HG02840 (cell line): Measurements from ENCODE around the gene IGFL1.
"Not testable (repeated sequence)": the region's sequence is repeated elsewhere in the genome, so short reads cannot be mapped to it uniquely, and the experiment has no call there.

Experiments
- ATAC-seq: cut with Tn5 transposase; IDR thresholded peaks from one replicate; pipeline ENCODE4 v1.9.1; 2021; ENCODE audit warnings: mild to moderate bottlenecking, moderate library complexity, moderate number of reproducible peaks; ENCODE audit not compliant: unreplicated experiment, low FRiP score

The IGFL1 gene

DNA sequence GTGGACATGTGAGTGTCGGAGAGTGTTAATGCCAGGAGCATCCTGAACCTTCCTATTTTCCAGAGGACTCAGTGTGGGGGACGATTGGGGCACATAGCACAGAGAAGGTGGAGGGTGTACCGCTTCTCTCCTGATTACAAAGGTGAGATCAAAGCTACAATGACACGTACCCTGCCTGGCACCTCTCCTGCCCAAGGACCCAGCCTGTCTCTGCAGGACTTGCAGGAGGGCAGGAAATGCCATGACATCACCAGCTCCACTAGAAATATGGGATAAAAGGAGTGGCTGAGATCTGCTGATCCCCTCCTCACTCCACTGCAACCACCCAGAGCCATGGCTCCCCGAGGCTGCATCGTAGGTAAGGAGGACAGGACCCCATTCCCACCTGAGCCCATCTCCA is at the start of gene IGFL1:
Gene IGFL1 (plus strand): TSS at position 301 of the 400 bp plus-strand sequence. CDS start 33 bp downstream, at position 334.
- ATAC-seq = no peak

GRCh38 chr19:46180701-46181387 is 48.7 kb upstream of the IGFL1 start:
- no peak for ATAC-seq

DNA sequence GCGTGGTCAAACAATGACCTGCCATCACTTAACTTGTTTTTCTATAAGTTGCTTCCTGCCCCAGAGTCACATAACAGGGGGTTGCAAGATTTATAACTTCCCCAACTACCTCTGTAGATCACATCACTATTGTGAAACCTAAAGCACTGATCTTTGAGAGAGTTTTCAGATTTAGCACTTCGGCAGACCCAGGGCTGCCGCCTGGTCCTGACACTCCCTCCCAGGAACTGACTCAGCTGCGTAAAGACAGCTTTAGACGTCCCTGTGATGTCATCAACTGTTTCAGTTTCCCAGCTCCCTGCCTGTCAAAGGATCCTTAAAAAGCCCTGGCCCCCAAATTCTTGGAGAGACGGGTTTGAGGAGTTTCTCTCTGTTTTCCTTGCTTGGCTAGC is 48.2 kb upstream of the IGFL1 start:
- no peak for ATAC-seq

- no peak for ATAC-seq
These were observed 47.1 kb upstream of the IGFL1 start for GRCh38 chr19:46182476-46182875.

- not testable (repeated sequence) for ATAC-seq
These were observed 44.5 kb upstream of the IGFL1 start for GRCh38 chr19:46184775-46185710.

GRCh38 chr19:46186101-46186716 is 43.3 kb upstream of the IGFL1 start:
- ATAC-seq = no peak

- ATAC-seq = no peak
These were observed 42.8 kb upstream of the IGFL1 start for GRCh38 chr19:46186717-46187101.

DNA sequence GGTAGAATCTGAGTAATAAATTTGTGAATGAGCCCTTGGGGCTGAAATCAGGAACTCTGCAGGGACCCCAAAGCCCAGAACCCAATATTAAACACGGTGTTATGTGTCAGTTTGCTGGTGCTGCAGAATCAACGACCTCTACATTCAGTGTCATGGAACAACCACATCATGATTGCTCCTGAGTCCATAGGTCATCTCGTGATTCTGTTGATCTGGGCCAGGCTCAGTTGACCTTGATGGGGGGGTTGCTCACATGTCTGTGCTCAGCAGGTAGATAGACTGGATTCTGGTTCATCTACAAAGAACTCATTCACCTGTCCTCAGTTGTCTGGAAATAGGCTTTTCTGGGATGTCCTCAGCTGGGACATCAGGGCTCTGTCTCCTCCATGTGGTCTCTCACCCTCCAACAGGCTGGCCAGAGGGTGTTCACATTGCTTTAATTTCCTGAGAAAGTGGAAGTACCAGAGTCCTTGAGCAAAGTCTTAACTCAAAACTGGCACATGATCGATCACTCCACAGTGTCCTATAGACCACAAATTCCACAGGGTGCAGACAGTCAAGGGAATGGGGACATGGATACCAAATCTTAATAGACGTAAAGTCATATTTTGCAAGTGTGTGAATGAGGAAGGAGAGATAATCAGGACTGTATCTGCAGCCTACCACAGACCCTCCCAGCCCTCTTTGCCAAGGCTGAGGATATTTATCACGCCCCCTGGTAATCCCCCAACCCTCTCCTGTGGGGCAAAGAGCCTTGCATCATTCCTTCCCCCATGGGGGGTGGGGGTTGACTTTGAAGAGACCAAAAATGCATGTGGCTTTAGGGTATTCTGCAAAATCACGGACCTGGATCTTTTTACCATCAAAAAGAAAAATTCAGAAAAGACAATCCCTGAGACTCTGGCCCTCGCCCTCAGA is 39.3 kb upstream of the IGFL1 start:
- ATAC-seq = no peak

DNA sequence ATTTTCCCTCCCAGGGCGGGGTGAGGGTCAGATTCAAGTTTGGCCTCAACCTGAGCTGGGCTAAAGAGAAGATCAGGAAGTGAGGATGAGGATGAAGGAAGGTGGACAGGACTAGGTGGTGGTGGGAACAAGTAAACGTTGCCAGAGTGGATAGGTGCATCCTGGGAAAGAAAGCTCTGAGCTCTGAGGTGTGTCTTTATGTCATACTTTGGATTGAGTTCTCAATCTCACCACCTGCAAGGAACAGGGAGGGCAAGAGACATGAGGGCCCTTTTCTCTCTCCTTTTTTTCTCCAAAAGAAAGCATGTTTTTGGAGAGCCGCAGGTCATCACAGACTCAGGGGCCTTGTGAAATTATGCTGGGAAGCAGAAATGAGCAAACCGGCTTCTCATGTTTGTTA is 38.2 kb upstream of the IGFL1 start:
- no peak for ATAC-seq

- no peak for ATAC-seq
These were observed 37.6 kb upstream of the IGFL1 start for GRCh38 chr19:46191972-46192371.

- not testable (repeated sequence) for ATAC-seq
These were observed 36.9 kb upstream of the IGFL1 start for GRCh38 chr19:46192626-46192991.

DNA sequence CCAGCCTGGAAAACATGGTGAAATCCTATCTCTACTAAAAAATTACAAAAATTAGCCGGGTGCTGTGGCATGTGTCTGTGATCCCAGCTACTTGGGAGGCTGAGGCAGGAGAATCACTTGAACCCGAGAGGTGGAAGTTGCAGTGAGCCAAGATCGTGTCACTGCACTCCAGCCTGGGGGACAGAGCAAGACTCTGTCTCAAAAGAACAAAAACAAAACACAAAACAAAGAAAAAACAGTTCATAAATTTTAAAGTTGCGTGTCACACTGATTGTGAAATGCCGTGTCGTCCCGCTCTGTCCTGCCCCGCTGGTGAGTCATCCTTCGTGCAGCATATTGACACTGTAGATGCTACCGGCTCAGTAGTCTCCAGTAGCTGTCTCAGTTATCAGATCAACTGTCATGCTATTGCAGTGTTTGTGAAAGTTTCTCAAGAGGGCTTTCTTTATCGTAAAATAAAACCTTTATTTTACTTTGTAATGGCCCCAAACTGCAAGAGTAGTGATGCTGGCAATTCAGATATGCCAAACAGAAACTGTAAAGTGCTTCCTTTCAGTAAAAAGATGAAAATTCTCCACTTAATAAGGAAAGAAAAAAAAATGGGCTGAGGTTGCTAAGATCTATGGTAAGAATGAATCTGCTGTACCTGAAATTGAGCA is 36.4 kb upstream of the IGFL1 start:
- ATAC-seq = no peak

- no peak for ATAC-seq
These were observed 35.9 kb upstream of the IGFL1 start for GRCh38 chr19:46193678-46194077.

- no peak for ATAC-seq
These were observed 34.4 kb upstream of the IGFL1 start for GRCh38 chr19:46195104-46195503.

DNA sequence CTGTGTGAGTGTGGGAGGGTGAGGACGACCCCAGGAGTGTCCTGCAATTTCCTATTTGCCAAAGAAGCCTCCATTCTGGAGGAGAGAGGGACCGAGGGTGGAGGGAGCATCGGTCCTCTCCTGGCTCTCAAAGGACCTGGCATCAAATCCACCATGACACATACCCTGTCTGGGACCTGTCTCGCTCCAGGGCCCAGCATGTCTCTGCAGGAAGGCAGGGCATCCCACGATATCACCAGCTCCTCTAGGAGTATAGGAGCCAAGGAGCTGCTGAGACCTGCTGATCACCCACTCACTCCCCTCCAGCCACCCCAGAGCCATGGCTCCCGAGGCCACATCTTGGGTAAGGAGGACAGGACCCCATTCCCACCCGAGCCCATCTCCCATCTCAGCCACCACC is 33.6 kb upstream of the IGFL1 start:
- not testable (repeated sequence) for ATAC-seq

GRCh38 chr19:46196410-46197124 is 33.0 kb upstream of the IGFL1 start:
- ATAC-seq = no peak

DNA sequence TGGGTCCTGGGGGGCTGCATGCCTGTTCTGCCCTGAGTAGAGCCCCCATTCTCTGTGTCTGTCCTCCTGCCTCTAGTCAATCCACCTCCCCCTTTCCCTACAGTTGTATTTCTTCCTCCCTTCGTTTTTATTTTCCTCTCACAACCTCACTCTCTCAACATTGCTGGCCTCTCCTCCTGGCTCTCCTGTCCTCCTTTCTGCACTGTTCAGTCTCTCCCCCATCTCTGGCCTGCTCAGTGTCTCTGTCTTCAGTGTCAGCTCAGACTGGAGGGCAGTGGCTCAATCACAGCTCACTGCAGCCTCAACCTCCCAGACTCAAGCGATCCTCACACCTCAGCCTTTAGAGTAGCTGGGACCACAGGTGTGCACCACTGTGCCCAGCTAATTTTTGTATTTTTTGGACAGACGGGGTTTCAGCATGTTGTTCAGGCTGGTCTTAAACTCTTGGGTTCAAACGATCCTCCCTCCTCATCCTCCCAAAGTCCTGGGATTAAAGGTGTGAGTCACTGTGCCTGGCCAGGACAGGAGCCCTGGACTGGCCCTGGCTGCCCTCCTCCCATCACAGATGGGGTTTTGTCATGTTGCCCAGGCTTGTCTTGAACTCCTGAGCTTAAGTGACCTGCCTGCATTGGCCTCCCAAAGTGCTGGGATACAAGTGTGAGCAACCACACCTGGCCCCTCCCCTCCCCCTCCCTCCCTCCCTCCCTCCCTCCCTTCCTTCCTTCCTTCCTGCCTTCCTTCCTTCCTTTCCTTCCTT is 32.0 kb upstream of the IGFL1 start:
- ATAC-seq = no peak

DNA sequence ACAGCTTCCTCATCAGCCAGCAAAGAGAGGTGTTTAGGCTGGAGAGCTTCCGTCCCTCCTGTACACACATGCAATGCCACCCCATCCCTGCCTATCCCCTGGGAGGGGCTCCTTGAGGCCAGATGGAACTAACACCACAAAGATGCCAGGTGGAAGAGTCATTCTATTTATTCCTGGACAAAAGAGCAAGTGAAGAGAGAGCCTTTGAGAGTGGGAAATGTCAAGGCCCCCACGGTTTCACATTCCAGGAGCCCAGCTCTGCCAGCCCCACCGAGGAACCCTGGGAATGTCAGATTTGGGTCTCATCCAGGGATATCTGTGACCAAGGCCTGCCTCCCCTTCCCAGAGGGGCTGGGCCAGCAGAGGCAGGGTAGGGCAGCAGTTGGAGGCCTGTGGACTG is 30.8 kb upstream of the IGFL1 start:
- ATAC-seq = no peak
